Left ventricle myocardium superior (tissue), 1 donor: ENCODE data around the gene RGCC. TPM values are rescaled to one million over a fixed set of nuclear protein-coding genes. Genes with fewer than 3 reads are reported as not detected.

Source experiments
- ATAC-seq: fragments of 200-7000 bp; cut with Tn5 transposase; one replicate; pipeline ENCODE4 v1.9.1; 2020; ENCODE audit warnings: mild to moderate bottlenecking, moderate library complexity
- DNase-seq: peaks from one replicate; pipeline ENCODE4 v3.0.0-alpha.2; 2020
- intact Hi-C: fragments of 100-400 bp; cut with micrococcal nuclease; formaldehyde crosslinking; loops from one replicate; pipeline ENCODE4 v1.11.0; 2022
- total RNA-seq: library from RNA; stranded (reverse); fragmentation: NEBNext Ultra II Directional; extraction: Animal tissue kit (Norgen Biotek cat#: 25700); gene quantifications from one replicate; pipeline ENCODE4 v1.2.1, GENCODE V29; 2021
- donor health status: DM: no; HTN: yes; CAD: no; lungs with severe emphysema.

Gene RGCC
- total RNA-seq, 1 donor from 2014 or later, result 40.2 TPM

- ATAC-seq, result no peak
- intact Hi-C loops, result no loop called here
- no peak for DNase-seq
Observed at GRCh38 chr13:41505209-41505835, 48.0 kb downstream of the RGCC start.

GRCh38 chr13:41506312-41506711 is 49.0 kb downstream of the RGCC start:
- intact Hi-C loops, result no loop called here
- no peak for ATAC-seq
- DNase-seq, result no peak

- ATAC-seq, result no peak
- DNase-seq, result no peak
- intact Hi-C loops, result no loop called here
Observed at GRCh38 chr13:41509971-41510370, 52.6 kb downstream of the RGCC start.

- intact Hi-C loops, result no loop called here
Observed at GRCh38 chr13:41511827-41512226, 54.5 kb downstream of the RGCC start.

GRCh38 chr13:41512441-41512840 is 55.1 kb downstream of the RGCC start:
- ATAC-seq (no peak), DNase-seq (no peak)
- intact Hi-C loops, result no loop called here

More at GRCh38 chr13:41511827-41512226, 54.5 kb downstream of the RGCC start:
- no peak for ATAC-seq
- DNase-seq, result no peak

GRCh38 chr13:41513600-41513999 is 56.2 kb downstream of the RGCC start:
- ATAC-seq (no peak), DNase-seq (no peak)
- intact Hi-C loops, result no loop called here

- DNase-seq (no peak), ATAC-seq (no peak)
- intact Hi-C loops, result no loop called here
Observed at GRCh38 chr13:41514853-41515395, 57.6 kb downstream of the RGCC start.

- intact Hi-C loops, result no loop called here
- DNase-seq, result no peak
- ATAC-seq, result no peak
Observed at GRCh38 chr13:41515491-41516139, 58.3 kb downstream of the RGCC start.

GRCh38 chr13:41516166-41516565 is 58.8 kb downstream of the RGCC start:
- intact Hi-C loops, result no loop called here
- DNase-seq, result no peak
- ATAC-seq, result no peak

GRCh38 chr13:41516760-41517159 is 59.4 kb downstream of the RGCC start:
- ATAC-seq, result no peak
- intact Hi-C loops, result no loop called here

GRCh38 chr13:41520016-41520659 is 62.8 kb downstream of the RGCC start:
- ATAC-seq (no peak), DNase-seq (no peak)
- intact Hi-C loops, result no loop called here

More at GRCh38 chr13:41516760-41517159, 59.4 kb downstream of the RGCC start:
- no peak for DNase-seq

Other genes starting within 250 kb of the RGCC start
- gene MTRF1, start 194.0 kb upstream of the RGCC start, total RNA-seq, result 14.3 TPM
- gene NAA16, start 146.3 kb upstream of the RGCC start, total RNA-seq, result 6.9 TPM